MCF 10A (cell line): ENCODE data around the gene ACSBG1. TPM values are rescaled to one million over a fixed set of nuclear protein-coding genes. Genes with fewer than 3 reads are reported as not detected.

Experiments used
- BruUV-seq: library from RNA; stranded (reverse); fragments of 400-500 nt; replicated peaks from 2 replicates; lab custom pipeline; 2021; lab: Mats Ljungman, UMichigan
- CTCF ChIA-PET: fragments of 300-600 bp; sonication (Branson Sonifier 250); formaldehyde crosslinking; extraction: SDS; loops from one replicate; lab custom pipeline; 2021; ENCODE audit warnings: antibody characterized with exemption, inconsistent platforms; lab: Yijun Ruan, JAX
- POLR2A ChIA-PET: fragments of 300-600, 350-650 bp; sonication (Branson Sonifier 250); formaldehyde crosslinking; extraction: SDS; loops from one replicate; lab custom pipeline; 2020; ENCODE audit warnings: antibody characterized with exemption, inconsistent platforms; lab: Yijun Ruan, JAX
- DNase-seq: peaks from one replicate; pipeline ENCODE4 v3.0.0-alpha.2; 2018; ENCODE audit not compliant: unreplicated experiment
- H3K27ac Mint-ChIP-seq: one replicate; pipeline ENCODE4 v1.8.0; 2022; ENCODE audit warnings: mild to moderate bottlenecking, low read depth, mixed read lengths; ENCODE audit not compliant: unreplicated experiment
- H3K27me3 Mint-ChIP-seq: one replicate; pipeline ENCODE4 v1.8.0; 2022; ENCODE audit warnings: mixed read lengths; ENCODE audit not compliant: insufficient read depth, unreplicated experiment
- H3K36me3 Mint-ChIP-seq: one replicate; pipeline ENCODE4 v1.8.0; 2022; ENCODE audit warnings: mild to moderate bottlenecking, moderate library complexity, mixed read lengths; ENCODE audit not compliant: insufficient read depth, unreplicated experiment
- H3K4me1 Mint-ChIP-seq: one replicate; pipeline ENCODE4 v1.8.0; 2022; ENCODE audit warnings: mixed read lengths; ENCODE audit not compliant: insufficient read depth, unreplicated experiment
- H3K4me3 Mint-ChIP-seq: one replicate; pipeline ENCODE4 v1.8.0; 2022; ENCODE audit warnings: mild to moderate bottlenecking, moderate library complexity, mixed read lengths; ENCODE audit not compliant: unreplicated experiment
- H3K9me3 Mint-ChIP-seq: one replicate; pipeline ENCODE4 v1.8.0; 2022; ENCODE audit warnings: mixed read lengths; ENCODE audit not compliant: unreplicated experiment
- intact Hi-C: fragments of 100-400 bp; cut with micrococcal nuclease; formaldehyde crosslinking; loops from 2 replicates; pipeline ENCODE4 v1.14.1; 2022
- total RNA-seq: library from RNA; stranded (reverse); gene quantifications from 2 replicates; pipeline ENCODE4 v1.2.3, GENCODE V29; 2022
- TF ChIP-seq, protein P1 (sequence below): fragments of 200-600 bp; IDR thresholded peaks from one replicate; pipeline ENCODE4 v1.8.0; 2022; ENCODE audit warnings: antibody characterized with exemption, mild to moderate bottlenecking; ENCODE audit not compliant: unreplicated experiment

The ACSBG1 gene
- total RNA-seq, 1 experiment from 2014 or later, result not detected

GRCh38 chr15:78228356-78228996 is 5.9 kb downstream of the ACSBG1 start:
- Mint-ChIP-seq H3K27ac (no peak overlapping the region), H3K4me3 (no peak overlapping the region), H3K4me1 (peaks cover 13% of the 10 kb centered on the region), H3K27me3 (peaks cover 8% of the 10 kb centered on the region), H3K9me3 (no peaks in the 10 kb centered on the region), H3K36me3 (no peaks in the 10 kb centered on the region)
- TF ChIP-seq, protein P1, sequence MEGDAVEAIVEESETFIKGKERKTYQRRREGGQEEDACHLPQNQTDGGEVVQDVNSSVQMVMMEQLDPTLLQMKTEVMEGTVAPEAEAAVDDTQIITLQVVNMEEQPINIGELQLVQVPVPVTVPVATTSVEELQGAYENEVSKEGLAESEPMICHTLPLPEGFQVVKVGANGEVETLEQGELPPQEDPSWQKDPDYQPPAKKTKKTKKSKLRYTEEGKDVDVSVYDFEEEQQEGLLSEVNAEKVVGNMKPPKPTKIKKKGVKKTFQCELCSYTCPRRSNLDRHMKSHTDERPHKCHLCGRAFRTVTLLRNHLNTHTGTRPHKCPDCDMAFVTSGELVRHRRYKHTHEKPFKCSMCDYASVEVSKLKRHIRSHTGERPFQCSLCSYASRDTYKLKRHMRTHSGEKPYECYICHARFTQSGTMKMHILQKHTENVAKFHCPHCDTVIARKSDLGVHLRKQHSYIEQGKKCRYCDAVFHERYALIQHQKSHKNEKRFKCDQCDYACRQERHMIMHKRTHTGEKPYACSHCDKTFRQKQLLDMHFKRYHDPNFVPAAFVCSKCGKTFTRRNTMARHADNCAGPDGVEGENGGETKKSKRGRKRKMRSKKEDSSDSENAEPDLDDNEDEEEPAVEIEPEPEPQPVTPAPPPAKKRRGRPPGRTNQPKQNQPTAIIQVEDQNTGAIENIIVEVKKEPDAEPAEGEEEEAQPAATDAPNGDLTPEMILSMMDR, result no peak
- intact Hi-C loops, result no loop called here
- ChIA-PET CTCF (interaction anchor here (1.0 to 2.6 kb wide), 3 partner anchors 9 to 99 kb away, joined by 3 to 18 read pairs (median 3); no protein-coding TSS in a partner anchor), POLR2A (no interaction called here)
- no TSS peak for BruUV-seq
- DNase-seq, result no peak

GRCh38 chr15:78225783-78226541 is 8.4 kb downstream of the ACSBG1 start:
- intact Hi-C loops, result no loop called here
- H3K27ac Mint-ChIP-seq, result no peak overlapping the region
- TF ChIP-seq, protein P1, result no peak
- BruUV-seq, result no TSS peak
- no peaks in the 10 kb centered on the region for H3K36me3 Mint-ChIP-seq
- peaks cover 14% of the 10 kb centered on the region for H3K4me1 Mint-ChIP-seq
- peak; percentile 70 for DNase-seq
- H3K9me3 Mint-ChIP-seq, result no peaks in the 10 kb centered on the region
- H3K27me3 Mint-ChIP-seq, result no peaks in the 10 kb centered on the region
- ChIA-PET POLR2A (interaction anchor here (0.6 to 1.7 kb wide), 5 partner anchors 9 to 115 kb away, joined by 3 to 5 read pairs (median 4); no protein-coding TSS in a partner anchor), CTCF (interaction anchor here (1.6 to 3.7 kb wide), 2 partner anchors 15 to 113 kb away, joined by 6 to 19 read pairs; no protein-coding TSS in a partner anchor)
- no peak overlapping the region for H3K4me3 Mint-ChIP-seq

DNA sequence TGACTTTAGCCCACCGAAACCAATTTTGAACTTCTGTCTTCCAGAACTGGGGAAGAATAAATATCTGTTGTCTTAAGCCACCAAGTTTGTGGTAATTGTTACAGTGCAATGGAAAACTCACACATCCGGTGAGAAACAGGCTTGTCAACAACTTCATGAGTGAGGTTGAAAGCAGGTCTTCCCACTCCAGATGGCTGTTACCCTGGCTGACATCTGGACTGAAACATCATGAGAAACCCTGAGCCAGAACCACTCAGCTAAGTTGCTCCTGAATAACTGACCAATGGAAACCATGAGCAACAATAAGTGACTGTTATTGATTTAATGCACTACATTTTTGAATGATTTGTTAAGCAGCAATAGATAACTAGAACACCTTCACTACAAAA is 10.3 kb downstream of the ACSBG1 start:
- Mint-ChIP-seq H3K36me3 (no peaks in the 10 kb centered on the region), H3K4me3 (no peak overlapping the region), H3K4me1 (peaks cover 14% of the 10 kb centered on the region), H3K27ac (no peak overlapping the region), H3K27me3 (no peaks in the 10 kb centered on the region), H3K9me3 (no peaks in the 10 kb centered on the region)
- CTCF ChIA-PET, result interaction anchor here (3.7 kb wide), 1 partner anchor 17 kb away, joined by 19 read pairs; no protein-coding TSS in a partner anchor
- no peak for DNase-seq
- intact Hi-C loops, result no loop called here
- POLR2A ChIA-PET, result no interaction called here
- no TSS peak for BruUV-seq
- TF ChIP-seq, protein P1, result no peak

- intact Hi-C loops, result no loop called here
- Mint-ChIP-seq H3K4me3 (no peak overlapping the region), H3K27ac (no peak overlapping the region), H3K9me3 (no peaks in the 10 kb centered on the region), H3K4me1 (peaks cover 14% of the 10 kb centered on the region), H3K27me3 (no peaks in the 10 kb centered on the region), H3K36me3 (no peaks in the 10 kb centered on the region)
- TF ChIP-seq, protein P1, result no peak
- BruUV-seq, result no TSS peak
- DNase-seq, result no peak
- POLR2A ChIA-PET, result no interaction called here
- CTCF ChIA-PET, result interaction anchor here (0.6 to 3.7 kb wide), 4 partner anchors 17 to 39 kb away, joined by 3 to 19 read pairs (median 3); no protein-coding TSS in a partner anchor
These were observed 10.9 kb downstream of the ACSBG1 start for GRCh38 chr15:78223396-78224022.
